ENCODE data around the gene RGMA. TPM values are rescaled to one million over a fixed set of nuclear protein-coding genes. Genes with fewer than 3 reads are reported as not detected.
A peak's percentile ranks its signal among the peaks of the same experiment; 100 is the strongest.

Gene RGMA
- total and polyA plus RNA-seq, 7 donors = 1.4 to 58.6 (median 21.8) TPM

DNA sequence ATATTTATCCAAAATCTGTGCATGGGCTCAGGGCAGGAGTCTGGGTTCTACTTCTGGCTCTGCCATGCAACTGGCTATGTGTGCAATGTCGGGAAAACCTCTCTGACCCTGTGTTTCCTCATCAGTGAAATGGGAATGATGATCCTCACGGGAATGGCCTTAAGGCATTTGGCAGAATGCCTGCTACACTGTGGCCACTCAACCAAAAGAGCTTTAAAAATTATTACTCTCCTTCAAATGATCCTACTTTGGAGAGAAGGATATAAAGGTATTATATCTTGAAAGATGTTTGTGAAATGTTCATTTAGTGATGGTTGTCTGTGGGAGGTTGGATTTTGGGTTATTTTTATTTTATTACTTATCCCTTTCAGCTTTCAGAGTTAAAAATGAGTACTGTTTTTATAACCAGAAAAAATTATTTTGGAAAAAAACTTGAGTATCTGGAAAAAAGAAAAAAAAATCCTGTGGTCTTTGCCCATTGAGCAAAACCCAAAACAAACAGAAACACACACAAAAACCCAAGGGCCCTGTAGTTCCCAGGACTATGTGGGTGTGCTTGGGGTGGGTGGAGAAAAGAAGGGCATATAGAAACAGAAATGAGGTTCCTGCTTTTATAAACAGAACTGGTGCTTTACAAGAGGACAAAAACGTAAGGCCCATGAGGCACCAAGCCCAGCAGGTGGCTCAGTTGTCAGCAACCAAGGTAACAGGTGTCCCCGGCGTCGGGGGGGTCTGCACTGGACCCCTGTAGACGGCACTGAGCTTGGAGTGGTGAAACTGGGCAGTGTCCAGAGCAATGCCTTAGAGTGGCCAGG, 22.0 kb downstream of the RGMA start:
- H3K9me3 ChIP-seq = no peaks in the 10 kb centered on the region
- peaks cover 0 to 90% (median 83%) of the 10 kb centered on the region in 4 donors for H3K4me1 ChIP-seq
- peaks cover 0 to 12% (median 2%) of the 10 kb centered on the region in 4 donors for H3K36me3 ChIP-seq
- H3K4me3 ChIP-seq = peak overlapping the region in 1 of 4 donors; percentile 26
- no peaks in the 10 kb centered on the region for H3K27me3 ChIP-seq
- DNase-seq = no peak
- TF ChIP-seq EP300 (IDR thresholded peaks at IDR 0.05) (peak in 1 of 4 donors; percentile 75), POLR2AphosphoS5 (IDR thresholded peaks at IDR 0.05) (peak in 3 of 4 donors; percentile 43 to 75 (median 54)), POLR2A (IDR thresholded peaks at IDR 0.05) (no peak)
- intact Hi-C loops (cut with DNase I) = no loop called here
- H3K27ac ChIP-seq = peak overlapping the region; percentile 96 to 98 (median 97)
- 62 to 70% methylated on average over 7 of the region's 7 CpGs for WGBS, 2 donors

- Histone ChIP-seq H3K36me3 (peaks cover 0 to 12% (median 2%) of the 10 kb centered on the region in 4 donors), H3K27ac (peak overlapping the region; percentile 96 to 98 (median 97)), H3K4me3 (peak overlapping the region in 3 of 4 donors; percentile 16 to 26 (median 26)), H3K4me1 (peaks cover 0 to 93% (median 87%) of the 10 kb centered on the region in 4 donors), H3K27me3 (no peaks in the 10 kb centered on the region), H3K9me3 (no peaks in the 10 kb centered on the region)
- TF ChIP-seq EP300 (IDR thresholded peaks at IDR 0.05) (peak; percentile 76 to 97 (median 94)), POLR2AphosphoS5 (IDR thresholded peaks at IDR 0.05) (peak; percentile 79 to 89 (median 83)), POLR2A (IDR thresholded peaks at IDR 0.05) (no peak)
- TF ChIP-seq, protein P1, sequence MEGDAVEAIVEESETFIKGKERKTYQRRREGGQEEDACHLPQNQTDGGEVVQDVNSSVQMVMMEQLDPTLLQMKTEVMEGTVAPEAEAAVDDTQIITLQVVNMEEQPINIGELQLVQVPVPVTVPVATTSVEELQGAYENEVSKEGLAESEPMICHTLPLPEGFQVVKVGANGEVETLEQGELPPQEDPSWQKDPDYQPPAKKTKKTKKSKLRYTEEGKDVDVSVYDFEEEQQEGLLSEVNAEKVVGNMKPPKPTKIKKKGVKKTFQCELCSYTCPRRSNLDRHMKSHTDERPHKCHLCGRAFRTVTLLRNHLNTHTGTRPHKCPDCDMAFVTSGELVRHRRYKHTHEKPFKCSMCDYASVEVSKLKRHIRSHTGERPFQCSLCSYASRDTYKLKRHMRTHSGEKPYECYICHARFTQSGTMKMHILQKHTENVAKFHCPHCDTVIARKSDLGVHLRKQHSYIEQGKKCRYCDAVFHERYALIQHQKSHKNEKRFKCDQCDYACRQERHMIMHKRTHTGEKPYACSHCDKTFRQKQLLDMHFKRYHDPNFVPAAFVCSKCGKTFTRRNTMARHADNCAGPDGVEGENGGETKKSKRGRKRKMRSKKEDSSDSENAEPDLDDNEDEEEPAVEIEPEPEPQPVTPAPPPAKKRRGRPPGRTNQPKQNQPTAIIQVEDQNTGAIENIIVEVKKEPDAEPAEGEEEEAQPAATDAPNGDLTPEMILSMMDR (IDR thresholded peaks at IDR 0.05) = no peak
- intact Hi-C loops (cut with DNase I) = no loop called here
- 95% methylated on average over 38 of the region's 38 CpGs for WGBS, 2 donors
- DNase-seq = peak; percentile 92
Measured at GRCh38 chr15:93066224-93066681, 22.8 kb downstream of the RGMA start.

DNA sequence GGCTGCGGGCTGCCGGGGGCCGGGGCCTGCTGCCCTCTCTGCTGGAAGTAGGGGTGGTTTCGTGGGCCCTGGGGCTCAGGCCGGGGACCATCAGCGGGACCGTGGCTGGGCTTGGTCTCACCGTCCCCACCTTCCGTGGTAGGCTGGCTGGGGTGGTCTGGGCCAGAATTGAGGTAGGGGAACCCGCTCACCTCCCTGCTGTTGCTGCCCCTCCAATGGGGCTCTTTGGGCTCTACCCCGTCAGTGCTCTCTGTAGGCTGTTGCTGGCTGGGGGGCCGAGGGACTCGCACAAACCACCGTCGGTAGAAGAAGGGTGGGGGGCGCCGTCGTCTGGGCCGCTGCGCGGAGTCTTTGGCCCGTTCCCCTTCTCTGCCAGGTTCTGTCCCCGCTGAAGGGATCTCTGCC, 23.4 kb downstream of the RGMA start:
- WGBS, 2 donors = 92 to 95% methylated on average over 23 of the region's 23 CpGs
- TF ChIP-seq POLR2AphosphoS5 (IDR thresholded peaks at IDR 0.05) (no peak), POLR2A (IDR thresholded peaks at IDR 0.05) (no peak), EP300 (IDR thresholded peaks at IDR 0.05) (no peak)
- TF ChIP-seq, protein P1 (IDR thresholded peaks at IDR 0.05) = no peak
- Histone ChIP-seq H3K4me1 (peaks cover 0 to 95% (median 90%) of the 10 kb centered on the region in 4 donors), H3K9me3 (no peaks in the 10 kb centered on the region), H3K4me3 (no peak overlapping the region), H3K27me3 (no peaks in the 10 kb centered on the region), H3K27ac (peak overlapping the region; percentile 96 to 98 (median 97)), H3K36me3 (peaks cover 0 to 12% (median 2%) of the 10 kb centered on the region in 4 donors)
- intact Hi-C loops (cut with DNase I) = no loop called here
- no peak for DNase-seq

DNA sequence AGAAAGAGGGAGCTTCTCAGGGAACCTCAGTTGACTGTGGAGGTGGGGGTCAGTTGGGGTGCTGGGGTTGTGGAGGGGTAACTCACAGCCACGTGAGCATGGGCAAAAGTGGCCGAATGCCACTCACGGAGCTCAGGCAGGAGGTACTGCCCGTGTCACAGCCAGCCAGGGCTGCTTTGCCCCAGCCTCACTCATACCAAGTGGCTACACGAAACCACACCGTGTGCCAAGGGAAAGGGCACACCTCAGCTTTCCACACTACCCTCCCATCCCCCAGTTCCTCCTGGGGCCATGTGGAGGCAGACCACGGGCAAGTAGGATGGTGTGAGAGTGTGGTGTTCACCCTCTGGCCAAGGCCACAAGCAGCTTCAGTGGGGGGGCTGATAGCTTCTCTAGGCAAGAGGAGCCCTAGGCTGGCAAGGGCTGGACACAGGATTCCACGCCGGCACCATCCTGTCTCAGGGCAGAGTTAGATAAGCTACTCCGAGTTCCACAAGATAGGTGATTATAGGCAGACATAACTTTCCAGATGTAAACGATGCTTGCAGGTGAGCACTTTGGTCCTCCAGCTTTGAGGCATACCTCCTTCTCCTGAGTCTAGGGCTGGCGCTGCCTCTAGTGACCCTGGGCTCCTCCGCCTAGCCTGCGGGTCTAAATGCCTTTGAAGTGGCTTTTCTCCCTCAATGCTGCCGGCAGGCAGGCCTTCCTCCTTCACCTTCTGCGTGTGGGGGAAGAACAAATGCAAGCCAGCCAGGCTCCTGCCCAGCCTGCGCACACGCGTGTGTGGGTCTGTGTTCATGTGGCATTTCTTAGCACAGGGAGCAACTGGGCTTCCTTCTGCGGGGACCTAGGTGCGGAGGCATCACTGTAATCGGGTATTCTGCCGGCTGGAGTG, 25.0 kb downstream of the RGMA start:
- 74 to 79% methylated on average over 23 of the region's 23 CpGs for WGBS, 2 donors
- Histone ChIP-seq H3K4me3 (no peak overlapping the region), H3K9me3 (no peaks in the 10 kb centered on the region), H3K27me3 (no peaks in the 10 kb centered on the region), H3K4me1 (peaks cover 0 to 96% (median 93%) of the 10 kb centered on the region in 4 donors), H3K36me3 (peaks cover 0 to 12% (median 2%) of the 10 kb centered on the region in 4 donors), H3K27ac (peak overlapping the region; percentile 96 to 98 (median 97))
- no peak for DNase-seq
- no peak for TF ChIP-seq EP300 (IDR thresholded peaks at IDR 0.05)
- no peak for TF ChIP-seq POLR2A (IDR thresholded peaks at IDR 0.05)
- TF ChIP-seq, protein P1 (IDR thresholded peaks at IDR 0.05) = no peak
- TF ChIP-seq POLR2AphosphoS5 (IDR thresholded peaks at IDR 0.05) = no peak
- intact Hi-C loops (cut with DNase I) = no loop called here
